ENCODE results near the gene OSBPL1A.

OSBPL1A gene

DNA sequence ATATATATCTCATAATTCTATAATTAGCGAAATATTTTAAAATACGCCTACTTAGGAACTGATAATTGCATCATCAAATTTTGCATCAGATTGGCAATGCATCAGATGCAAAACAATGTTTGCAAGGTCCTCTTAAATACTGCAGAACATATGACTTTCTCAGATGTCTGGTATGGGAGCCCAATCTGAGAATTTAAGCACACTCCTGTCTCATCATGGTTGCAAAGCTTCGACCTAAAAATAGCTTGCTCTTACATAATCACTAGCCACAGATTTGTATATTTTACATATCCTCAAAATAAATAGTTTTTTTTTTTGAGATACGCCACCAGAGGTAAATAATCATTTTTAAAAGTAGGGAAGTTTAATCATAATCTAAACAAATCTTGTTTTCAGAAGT, 135.5 kb downstream of the OSBPL1A start:
- no peak for DNase-seq

DNA sequence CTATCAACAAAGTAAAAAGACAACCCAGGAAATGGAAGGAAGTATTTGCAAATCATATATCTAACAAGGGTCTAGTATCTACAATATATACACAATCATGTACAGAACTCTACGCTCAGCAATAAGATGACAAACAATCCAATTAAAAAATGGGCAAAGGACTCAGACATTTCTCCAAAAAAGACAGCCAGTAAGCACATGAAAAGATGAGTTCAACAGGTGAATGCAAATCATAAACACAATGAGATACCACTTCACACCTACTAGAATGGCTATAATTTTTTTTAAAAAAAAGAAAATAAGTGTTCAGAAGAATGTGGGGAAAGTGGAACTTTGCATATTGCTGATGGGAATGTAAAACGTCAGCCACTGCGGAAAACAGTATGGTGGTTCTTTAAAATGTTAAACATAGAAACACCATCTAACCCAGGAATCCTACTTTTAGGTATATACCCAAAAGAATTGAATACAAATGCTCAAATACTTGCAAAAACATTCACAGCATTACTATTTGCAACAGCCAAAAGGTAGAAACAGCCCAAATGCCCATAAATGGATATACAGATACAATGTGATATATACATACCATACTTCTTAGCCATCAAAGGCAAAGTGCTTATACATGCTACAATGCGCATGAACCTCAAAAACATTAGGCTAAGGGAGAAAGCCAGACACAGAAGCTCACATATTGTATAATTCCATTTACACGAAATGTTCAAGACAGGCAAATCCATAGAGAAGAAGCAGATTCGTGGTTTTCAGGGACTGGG, 137.6 kb downstream of the OSBPL1A start:
- no peak for DNase-seq

DNA sequence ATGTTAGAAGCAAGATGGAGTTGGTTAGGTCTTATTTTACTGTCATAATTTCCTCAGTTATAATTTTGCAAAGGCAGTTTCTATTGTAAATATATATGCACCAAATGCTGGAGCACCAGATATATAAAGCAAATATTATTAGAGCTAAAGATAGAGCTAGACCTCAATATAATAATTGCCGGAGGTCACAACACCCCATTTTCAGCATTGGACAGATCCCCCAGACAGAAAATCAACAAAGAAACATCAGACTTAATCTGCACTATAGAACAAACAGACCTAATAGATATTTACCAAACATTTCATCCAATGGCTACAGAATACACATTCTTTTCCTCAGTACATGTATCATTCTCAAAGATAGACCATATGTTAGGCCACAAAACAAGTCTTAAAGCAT, 143.6 kb downstream of the OSBPL1A start:
- DNase-seq: no peak

DNA sequence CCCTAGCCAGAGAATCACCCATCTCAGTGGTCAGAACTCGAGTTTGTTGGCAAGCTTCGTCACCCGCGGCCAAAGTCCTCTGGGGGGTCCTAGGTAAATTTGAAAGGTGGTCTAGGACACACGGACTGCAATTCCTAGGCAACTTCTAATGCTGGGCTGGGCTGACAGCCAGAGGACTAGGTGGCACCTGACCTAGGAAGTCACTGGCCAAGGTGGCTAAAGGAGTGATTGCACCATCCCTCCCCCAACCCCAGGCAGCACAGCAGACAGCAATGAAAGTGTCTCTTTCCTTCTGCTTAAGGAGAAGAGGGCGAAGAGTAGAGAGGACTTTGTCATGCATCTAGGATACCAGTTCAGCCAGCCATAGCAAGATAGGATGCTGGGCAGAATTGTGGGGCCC, 147.9 kb downstream of the OSBPL1A start:
- no peak for DNase-seq

DNA sequence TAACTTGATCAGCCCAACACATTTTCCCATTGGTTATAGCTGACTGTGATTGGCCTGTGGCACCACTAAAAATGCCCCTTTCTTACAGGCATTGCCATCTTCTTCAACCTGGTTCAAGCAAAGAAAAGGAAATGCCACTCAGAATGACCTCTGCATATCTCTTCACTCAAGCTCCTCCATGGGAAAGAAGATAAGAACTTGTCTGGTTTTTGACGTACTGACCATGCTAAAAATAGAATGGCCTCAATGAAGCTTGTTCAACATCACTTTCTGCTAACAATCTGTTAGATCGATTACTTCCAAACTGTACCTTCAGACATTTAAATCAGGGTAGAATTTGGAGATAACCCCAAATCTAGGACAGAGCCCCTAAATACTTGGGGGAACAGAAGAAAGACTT, 149.3 kb downstream of the OSBPL1A start:
- DNase-seq: no peak

DNA sequence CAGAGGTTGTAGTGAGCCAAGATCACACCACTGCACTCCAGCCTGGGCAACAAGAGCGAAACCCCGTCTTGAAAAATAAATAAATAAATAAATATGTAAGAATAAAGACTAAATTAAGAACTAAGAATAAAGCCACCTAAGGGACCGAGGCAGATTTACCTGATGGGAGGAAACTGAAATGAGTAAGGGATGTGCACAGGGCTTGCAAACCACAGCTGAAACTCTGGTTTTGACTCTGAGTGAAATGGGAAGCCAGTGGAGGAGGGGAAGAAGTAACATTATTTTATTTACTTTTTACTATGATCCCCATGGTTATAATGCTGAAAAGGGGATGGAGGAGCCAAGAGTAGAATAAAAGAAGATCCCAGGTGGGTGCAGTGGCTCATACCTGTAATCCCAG, 151.5 kb downstream of the OSBPL1A start:
- no peak for DNase-seq

DNA sequence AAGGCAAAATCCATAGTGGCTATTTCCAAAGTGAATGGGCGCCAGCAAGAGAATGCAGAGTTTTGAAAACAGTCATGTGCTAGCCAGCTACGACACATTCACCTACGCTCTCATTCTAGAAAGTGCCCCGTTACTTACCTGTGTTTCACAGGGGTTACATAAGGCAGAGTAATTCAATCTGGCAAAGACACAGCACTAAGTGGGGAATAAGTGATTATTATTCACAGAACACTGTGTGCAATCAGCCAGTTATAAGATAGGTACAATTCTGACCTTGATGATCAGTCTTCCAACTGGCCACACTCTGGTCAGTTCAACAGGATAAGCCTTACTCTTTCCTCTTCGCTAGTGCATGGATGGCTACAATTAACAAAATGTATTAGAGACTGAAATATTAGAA, 152.9 kb downstream of the OSBPL1A start:
- DNase-seq: no peak

DNA sequence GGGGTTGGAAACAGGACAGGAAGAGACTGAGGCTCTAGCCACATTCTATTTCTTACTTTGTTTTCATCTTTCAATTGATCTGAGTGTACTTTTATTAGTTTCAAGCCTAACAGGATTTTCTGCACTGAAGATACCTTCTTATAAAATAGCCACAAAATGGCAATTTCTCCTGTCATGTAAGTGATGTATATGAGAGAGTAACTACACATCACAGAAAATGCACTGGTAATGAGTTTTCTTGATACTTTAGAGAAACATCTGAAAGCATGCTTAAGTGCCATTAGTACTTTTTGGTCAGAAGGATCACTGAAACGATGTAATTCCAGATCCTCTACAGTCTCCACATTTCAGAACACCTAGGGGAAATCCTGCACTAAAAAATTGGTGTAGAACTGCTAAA, 153.9 kb downstream of the OSBPL1A start:
- DNase-seq: no peak

DNA sequence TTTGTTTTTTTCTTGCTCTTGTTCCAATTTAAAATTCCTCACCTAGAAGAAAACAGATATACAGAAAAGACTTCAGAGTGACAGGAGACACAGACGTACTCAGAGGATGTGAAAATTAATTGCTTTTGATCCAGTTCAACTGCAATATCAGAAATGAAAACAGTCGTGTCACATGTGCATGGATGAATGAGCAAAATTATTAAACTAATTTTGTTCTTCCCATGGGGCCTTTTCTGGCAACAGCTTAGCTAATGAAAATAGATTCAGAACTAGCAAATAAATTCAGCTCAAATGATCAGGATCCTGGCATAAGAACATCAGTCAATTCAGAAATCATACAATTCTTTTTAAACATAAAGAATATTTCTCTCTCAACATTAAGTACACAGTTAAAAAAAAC, 158.3 kb downstream of the OSBPL1A start:
- DNase-seq: no peak

DNA sequence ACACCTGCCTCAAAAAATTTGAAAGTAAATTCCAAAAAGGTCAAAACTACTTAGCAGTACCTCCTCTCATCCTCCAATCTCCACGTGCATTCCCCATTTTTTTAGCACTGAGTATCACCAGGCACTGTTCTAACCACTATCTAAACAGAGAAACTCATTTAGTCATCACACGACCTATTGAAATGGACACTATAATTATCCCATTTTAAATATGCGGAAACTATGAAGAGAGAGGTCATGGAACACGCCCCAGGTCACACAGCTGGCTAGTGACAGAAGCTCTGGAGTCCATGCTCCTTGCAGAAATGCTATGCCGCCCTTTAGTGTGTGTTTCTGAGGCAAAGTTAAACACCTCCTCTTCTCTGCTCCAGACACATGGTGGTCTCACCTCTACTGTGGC, 159.2 kb downstream of the OSBPL1A start:
- no peak for DNase-seq

DNA sequence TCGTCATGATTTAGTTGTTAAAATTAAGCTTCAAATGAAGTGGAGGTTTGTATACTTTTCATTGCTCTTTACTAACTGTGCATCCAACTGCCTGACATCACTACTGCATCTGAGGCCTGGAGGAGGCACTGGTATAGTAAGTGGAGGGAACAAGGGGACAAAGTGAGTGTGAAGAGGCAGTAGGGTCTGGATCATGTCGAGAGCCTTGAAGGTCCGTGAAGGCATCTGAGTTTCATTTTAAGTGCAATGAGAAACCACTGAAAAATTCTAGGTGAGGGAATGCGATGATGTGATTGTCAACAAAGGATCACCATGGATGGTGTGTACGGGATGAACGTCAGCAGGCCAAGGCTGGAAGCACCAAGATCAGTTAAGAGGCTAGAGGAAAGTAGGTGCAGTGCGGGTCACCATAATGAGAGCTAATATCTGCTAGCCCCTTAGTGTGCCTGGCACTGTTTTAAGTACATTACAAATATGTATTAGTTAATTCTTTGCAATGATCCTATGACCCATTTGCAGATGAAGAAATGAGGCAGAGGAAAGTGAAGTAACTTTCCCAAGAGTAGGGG, 162.7 kb downstream of the OSBPL1A start:
- no peak for DNase-seq

DNA sequence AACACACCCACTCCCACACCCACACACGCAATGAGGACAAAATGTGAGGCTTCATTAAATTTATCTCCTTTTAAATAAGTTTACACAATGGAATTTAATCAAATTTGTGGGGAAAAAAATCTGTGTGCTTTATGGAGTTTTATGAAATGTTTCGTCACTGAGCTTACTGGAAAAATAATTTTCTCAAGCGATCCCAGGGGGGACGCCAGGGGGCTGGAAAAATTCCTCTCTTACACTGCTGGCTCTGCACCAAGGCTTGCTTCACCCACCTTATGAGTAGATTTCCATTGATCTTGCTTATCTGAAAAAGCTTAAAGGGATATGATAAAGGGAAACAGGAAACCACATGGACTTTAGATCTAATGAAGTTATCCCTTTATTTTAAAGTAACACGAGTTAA, 163.3 kb downstream of the OSBPL1A start:
- DNase-seq: no peak

DNA sequence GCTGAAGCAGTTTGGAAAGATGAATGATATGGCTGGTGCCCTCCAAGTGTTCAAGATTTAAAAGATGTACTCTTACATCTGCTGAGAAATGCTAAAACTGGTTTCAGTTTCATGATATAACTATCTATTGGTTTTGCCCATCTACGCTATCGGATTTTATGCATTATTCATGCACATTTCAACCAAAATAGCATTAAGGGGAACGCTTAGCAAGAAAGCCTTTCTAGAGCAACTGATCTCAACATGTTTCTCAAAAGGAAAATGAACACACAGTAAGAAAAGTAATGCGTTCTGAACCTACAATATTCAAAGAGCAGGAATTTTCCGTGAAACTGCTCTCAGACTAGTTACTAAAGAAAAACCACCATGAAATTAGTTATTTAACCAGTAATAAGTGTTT, 164.8 kb downstream of the OSBPL1A start:
- no peak for DNase-seq

DNA sequence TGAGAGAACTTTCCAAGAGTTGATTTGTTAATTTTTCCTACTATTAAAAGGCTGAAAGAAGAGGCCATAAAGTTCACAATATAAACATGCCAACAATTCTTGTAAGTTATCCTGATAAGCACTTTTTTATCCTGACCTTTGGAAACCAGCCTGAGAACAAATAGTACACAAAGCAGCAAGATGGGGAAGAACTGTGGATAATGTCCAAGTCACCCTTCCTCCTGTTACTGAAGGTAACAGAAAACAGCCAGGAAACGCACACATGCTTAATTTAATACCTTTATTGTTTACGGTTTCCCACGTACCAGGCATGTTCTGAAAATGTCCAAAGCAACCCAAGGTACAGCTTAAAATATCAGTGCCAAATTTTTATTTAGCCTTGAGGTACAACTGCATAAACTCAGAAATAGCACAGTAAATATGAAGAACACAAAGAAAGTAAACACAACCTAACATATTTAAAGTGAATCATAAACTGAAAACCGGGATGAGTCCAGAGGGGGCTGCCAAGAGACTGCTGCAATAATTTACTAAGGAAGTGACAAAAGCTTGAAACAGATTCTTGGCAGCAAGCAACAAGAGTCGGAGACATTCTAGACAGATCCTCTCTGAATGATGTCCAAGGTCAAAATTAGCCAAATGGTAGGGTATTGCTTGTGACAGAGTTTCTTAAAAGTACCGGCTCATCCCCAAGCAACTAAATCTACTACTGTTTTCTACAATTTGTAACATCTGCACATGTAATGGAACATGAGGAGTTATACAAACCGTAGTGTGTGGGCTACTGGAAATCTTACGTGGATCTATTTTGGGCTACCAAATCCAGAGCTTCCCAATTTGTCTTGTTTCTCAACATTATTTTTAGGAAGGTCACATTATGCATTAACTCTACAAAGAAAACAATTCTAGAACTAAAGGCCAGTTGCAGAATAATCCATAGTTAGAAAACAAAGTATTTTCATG, 165.6 kb downstream of the OSBPL1A start:
- DNase-seq: no peak

DNA sequence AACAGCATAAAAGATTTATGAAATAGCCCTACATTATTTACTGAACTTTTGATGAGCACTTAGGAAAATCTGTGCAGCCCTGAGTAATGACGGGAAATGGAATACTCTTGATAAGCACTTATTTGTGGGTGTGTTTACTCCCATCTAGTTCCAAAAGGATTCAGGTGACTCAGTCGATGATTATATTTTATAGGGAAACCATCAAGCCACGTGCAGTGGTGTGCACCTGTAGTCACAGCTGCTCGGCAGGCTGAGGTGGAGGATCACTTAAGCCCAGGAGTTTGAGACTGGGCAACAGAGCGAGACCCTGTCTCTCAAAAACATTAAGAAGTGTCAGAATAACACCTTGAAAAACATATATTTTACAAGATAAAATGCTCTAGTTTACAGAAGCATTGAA, 166.9 kb downstream of the OSBPL1A start:
- no peak for DNase-seq

DNA sequence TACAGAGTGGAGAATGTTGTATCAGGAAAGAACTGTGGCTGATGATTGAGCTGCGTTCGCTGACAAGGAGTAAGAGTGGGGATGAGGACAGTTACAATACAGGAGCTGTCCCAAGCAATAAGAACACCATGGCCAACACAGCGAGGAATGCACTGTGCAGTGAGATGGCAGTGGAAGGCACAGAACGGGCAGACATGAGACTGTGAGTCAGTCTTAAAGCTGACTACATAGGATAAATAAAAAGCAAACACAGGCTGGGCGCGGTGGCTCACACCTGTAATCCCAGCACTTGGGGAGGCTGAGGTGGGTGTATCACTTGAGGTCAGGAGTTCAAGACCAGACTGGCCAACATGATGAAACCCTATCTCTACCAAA, 169.0 kb downstream of the OSBPL1A start:
- DNase-seq: no peak

DNA sequence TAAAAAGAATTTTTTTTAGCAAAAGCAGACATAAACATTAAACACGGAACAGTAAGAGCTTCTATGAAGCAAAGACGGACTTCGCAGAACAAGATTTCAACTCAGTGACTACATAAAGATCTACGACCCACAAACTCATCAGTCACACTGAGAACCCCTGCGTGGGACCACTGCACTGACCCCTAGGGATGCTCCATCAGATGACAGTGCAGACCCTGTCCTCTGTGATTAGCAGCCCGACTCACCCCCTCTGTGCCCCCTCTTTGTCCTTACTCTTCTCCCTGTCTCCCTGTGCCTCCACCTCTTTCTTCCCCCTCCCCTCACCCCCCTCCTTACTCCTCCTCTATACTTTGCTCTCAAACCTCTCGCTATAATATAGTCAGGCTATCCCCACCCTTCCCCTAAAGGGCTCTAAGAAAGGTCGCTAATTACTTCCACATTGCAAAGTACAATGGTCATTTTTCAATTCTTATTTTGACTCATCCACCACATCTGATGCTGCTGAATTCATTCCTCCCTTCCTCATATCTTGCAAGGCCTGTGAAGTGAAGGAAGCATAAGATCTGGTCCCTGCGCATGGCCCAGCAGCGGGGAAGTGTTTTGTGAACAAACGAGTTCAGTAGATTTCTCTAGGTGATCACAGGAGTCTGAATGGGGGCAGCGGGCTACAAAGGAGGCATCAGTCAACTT, 169.5 kb downstream of the OSBPL1A start:
- no peak for DNase-seq

DNA sequence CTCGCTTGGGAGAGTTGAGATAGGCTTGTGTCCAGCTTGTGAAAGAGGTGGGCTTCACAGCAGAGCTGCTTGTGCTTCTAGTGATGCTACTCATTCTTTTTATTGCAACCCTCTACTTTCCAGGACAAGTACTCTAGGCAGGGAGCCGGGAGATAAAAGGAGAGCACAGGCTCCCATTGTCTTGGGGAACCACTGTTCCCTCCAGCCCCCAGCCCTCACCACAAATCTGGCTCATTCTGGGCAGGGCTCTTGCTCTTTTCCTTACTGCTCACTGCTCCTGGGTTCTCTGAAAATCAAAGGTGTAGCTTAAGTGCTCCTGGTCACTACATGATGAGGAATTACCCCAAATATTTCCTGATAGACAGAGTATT, 177.3 kb downstream of the OSBPL1A start:
- DNase-seq: no peak

DNA sequence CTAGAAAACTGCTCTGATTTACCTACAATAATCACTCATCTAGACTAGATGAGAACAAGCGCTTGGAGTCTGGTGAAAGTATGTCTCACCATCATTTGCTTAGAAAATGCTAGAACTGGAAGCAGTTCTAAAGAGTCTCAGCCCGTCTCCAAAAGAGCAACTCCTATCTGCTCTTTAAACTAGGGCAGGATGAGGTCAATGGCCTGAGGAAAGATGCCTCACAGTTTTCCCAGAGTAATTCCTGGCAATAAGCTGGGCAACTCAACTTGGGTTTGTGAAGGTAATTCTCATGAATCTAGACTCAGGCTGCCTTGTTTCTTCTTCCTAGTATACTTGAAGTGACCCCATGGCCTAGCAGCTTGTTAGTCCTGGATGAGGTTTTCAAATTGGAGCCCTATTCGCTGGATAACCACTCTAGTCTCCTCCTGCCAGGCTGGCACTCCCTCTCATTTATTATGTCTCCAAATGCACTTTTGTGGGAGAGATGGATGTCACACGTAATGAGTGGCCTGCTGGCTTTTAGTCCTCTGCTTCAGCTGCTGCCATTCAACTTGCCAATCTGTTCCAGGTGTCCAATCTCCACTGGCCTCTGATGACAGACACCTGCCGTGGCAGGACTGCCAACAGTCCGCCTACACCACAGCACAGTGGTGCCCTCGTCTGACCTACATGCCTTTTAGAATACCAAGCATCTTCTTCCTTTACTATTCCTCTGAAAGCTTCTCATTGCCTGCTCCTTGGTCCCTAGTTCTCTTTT, 177.9 kb downstream of the OSBPL1A start:
- DNase-seq: no peak

DNA sequence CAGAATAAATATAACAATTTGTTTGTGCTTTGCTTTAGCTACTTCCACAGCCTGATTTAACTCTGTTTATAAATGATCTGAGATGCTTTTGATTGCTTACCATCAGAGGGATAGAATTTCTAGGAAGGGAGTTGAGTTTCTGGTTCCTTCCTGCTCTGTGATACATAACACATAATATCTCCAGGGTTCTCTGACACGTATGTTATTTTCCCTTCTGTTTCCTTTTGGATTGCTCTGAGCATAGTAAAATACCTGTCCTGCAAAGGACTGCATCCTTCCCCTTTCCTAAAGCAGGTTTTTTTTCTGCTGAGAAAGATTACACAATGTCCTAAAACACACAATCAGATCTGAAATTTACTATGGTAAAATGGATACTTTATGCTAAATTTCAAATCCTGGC, 182.7 kb downstream of the OSBPL1A start:
- DNase-seq: no peak

DNA sequence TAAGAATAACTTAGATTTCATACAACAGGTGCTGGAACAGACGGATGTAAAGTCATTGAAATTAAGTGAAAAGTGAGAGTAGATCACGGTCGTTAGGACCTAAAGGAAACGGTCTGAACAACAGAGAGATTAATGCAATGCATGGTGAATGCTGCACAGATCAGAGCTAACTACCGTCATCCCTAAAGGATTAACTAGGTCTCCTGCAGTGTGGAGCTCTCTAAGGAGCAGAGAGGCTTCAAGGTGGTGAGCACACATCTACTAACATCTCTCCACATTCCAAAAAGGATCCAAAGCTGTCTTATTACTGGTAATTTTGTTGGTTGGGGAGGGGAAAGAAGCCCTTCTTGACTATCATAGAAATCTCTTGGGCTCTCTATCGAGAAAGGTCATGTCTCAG, 183.5 kb downstream of the OSBPL1A start:
- DNase-seq: no peak

DNA sequence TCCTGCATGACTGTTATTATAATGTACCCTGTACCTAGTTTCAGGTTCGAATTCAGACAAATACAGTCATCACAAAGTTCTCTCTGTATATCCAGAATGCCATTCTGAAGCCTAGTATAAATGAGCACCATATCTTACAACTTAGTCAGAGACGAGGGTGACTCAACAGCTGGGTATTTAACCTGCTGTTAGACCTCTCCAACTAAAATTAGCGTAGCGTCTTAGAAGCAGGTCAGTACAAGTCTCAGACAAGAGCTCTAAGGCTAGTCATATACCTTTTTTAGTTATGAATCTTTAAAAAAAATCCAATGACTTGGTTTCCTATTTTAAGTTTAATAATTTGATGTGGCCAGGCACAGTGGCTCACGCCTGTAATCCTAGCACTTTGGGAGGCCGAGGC, 184.7 kb downstream of the OSBPL1A start:
- no peak for DNase-seq

DNA sequence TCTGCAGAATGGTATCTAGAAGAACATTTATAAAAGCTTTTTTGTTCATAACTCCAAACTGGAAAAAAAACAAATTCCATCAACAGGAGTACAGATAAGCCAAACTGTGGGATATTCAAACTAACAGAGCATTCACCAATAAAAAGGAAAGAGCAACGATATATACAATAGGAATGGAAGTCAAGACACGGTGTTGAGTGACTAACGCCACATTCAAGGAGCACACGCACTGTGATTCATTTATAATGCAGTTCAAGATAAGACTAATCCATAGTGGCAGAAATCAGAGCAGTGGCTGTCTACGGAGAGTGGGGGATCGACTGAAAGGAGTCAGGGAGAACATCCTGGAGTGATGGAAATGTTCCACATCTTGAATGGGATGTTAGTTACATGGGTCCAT, 188.1 kb downstream of the OSBPL1A start:
- DNase-seq: no peak

Data from activated CD4-positive, CD25-positive, alpha-beta regulatory T cell treated with anti-CD3 and anti-CD28 coated beads, Interleukin-2, amount 50 U/mL, for 72 hours (primary cell).